Colonic mucosa (tissue), 4 donors: ENCODE results near the gene MED12L. TPM values are rescaled to one million over a fixed set of nuclear protein-coding genes. Genes with fewer than 3 reads are reported as not detected.

ENCODE experiments used
- DNase-seq: peaks from one replicate; pipeline ENCODE4 v3.0.0-alpha.2; 2020
- H3K27ac ChIP-seq: fragments of 200-600 bp; one replicate; pipeline ENCODE4 v1.8.0; 2021
- H3K27me3 ChIP-seq: fragments of 200-600 bp; one replicate; pipeline ENCODE4 v1.8.0; 2021
- H3K36me3 ChIP-seq: fragments of 200-600 bp; one replicate; pipeline ENCODE4 v1.8.0; 2021
- H3K4me1 ChIP-seq: fragments of 200-600 bp; one replicate; pipeline ENCODE4 v1.8.0; 2021; ENCODE audit warnings: mild to moderate bottlenecking
- H3K4me3 ChIP-seq: fragments of 200-600 bp; one replicate; pipeline ENCODE4 v1.8.0; 2021
- H3K9ac ChIP-seq, 2 donors: one replicate each; pipeline ENCODE4 v1.7.0; 2013; ENCODE audit warnings: control low read depth in 2 of 2, low read depth in 2 of 2, low read length in 2 of 2
- H3K9me3 ChIP-seq: fragments of 200-600 bp; one replicate; pipeline ENCODE4 v1.8.0; 2021
- CTCF ChIP-seq: fragments of 200-600 bp; IDR thresholded peaks from one replicate; pipeline ENCODE4 v1.8.0; 2022; ENCODE audit warnings: antibody characterized with exemption, mild to moderate bottlenecking
- intact Hi-C: fragments of 100-400 bp; cut with DNase I; formaldehyde crosslinking; loops from one replicate; pipeline ENCODE4 v1.14.1; 2022
- total RNA-seq, 2 donors: library from RNA; stranded (reverse); fragmentation: NEBNext Ultra II Directional in 1 of 2; extraction: Animal tissue kit (Norgen Biotek cat#: 25700) in 1 of 2; gene quantifications; one replicate each; pipeline ENCODE4 v1.2.1, GENCODE V29; 2021
- donor health status: healthy.
- donor health status: DM: no; HTN: no; CAD: no.
- donor health status: DM: no; HTN: no; CAD: no.

The MED12L gene
- total RNA-seq, 2 donors from 2014 or later, result 0.32 to 1.3 TPM

GRCh38 chr3:151316267-151316991, 231.0 kb downstream of the MED12L start, which contains the start of gene GPR87:
Gene GPR87 (minus strand): TSS chr3:151316820. CDS start chr3:151300100, 16,720 bp downstream.
- Histone ChIP-seq H3K27ac (no peak within 1 kb of the TSS), H3K4me3 (no peak within 1 kb of the TSS), H3K9me3 (no peaks in the 10 kb centered on the region), H3K27me3 (no peaks in the 10 kb centered on the region), H3K9ac (no peak within 1 kb of the TSS), H3K4me1 (no peaks in the 10 kb centered on the region), H3K36me3 (no peaks in the 10 kb centered on the region)
- intact Hi-C loops, result no loop called here
- DNase-seq, result no peak
- TF ChIP-seq CTCF, result no peak

GRCh38 chr3:151318313-151318712, 232.8 kb downstream of the MED12L start:
- intact Hi-C loops, result no loop called here
- Histone ChIP-seq H3K9ac (no peak overlapping the region), H3K27me3 (no peaks in the 10 kb centered on the region), H3K4me3 (no peak overlapping the region), H3K9me3 (no peaks in the 10 kb centered on the region), H3K36me3 (no peaks in the 10 kb centered on the region), H3K4me1 (no peaks in the 10 kb centered on the region), H3K27ac (no peak overlapping the region)
- DNase-seq, result no peak
- TF ChIP-seq CTCF, result no peak

GRCh38 chr3:151318991-151319390, 233.5 kb downstream of the MED12L start:
- intact Hi-C loops, result no loop called here
- Histone ChIP-seq H3K9ac (no peak overlapping the region), H3K4me3 (no peak overlapping the region), H3K36me3 (no peaks in the 10 kb centered on the region), H3K27me3 (no peaks in the 10 kb centered on the region), H3K4me1 (no peaks in the 10 kb centered on the region), H3K27ac (no peak overlapping the region), H3K9me3 (no peaks in the 10 kb centered on the region)
- no peak for TF ChIP-seq CTCF
- DNase-seq, result no peak

GRCh38 chr3:151319628-151320027, 234.2 kb downstream of the MED12L start:
- Histone ChIP-seq H3K9ac (no peak overlapping the region), H3K36me3 (no peaks in the 10 kb centered on the region), H3K27me3 (no peaks in the 10 kb centered on the region), H3K4me3 (no peak overlapping the region), H3K4me1 (no peaks in the 10 kb centered on the region), H3K27ac (no peak overlapping the region), H3K9me3 (no peaks in the 10 kb centered on the region)
- no peak for TF ChIP-seq CTCF
- intact Hi-C loops, result no loop called here
- DNase-seq, result no peak

- no peaks in the 10 kb centered on the region for H3K9me3 ChIP-seq
- TF ChIP-seq CTCF, result no peak
- no peaks in the 10 kb centered on the region for H3K36me3 ChIP-seq
- no peaks in the 10 kb centered on the region for H3K4me1 ChIP-seq
- H3K27me3 ChIP-seq, result no peaks in the 10 kb centered on the region
- DNase-seq, result no peak
- no peak overlapping the region for H3K9ac ChIP-seq
- H3K4me3 ChIP-seq, result no peak overlapping the region
- intact Hi-C loops, result no loop called here
- no peak overlapping the region for H3K27ac ChIP-seq
Measured at GRCh38 chr3:151320131-151320530, 234.7 kb downstream of the MED12L start.
